HG03139 (cell line): Measurements from ENCODE around the gene GPR107.

ENCODE experiments used
- ATAC-seq: cut with Tn5 transposase; IDR thresholded peaks from one replicate; pipeline ENCODE4 v1.9.1; 2021; ENCODE audit not compliant: unreplicated experiment

Gene GPR107

DNA sequence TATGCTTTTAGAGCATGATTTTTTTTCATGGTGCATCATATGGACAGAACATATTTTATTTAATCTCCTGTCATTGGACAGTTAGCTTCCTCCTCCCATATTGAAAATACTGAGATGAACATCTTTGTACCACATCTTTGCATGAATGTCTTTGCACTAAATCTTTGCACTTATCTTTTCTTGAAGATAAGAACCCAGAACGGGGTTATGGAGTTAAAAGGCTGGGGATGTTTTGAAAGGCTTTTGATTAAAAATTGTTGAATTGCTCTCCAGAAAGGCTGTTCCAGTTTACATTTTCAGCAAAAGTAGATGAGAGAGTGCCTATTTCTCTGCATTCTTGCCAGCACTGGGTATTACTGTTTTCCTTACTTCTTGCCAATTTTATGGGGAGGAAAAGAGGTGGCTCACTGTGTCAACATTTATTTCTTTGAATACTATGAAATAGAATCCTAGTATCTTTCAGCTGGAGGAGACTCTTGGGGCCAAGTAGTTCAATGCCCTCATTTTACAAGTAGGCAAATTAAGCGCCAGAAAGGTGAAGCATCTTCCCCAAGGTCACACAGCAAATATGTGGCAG is 125.7 kb downstream of the GPR107 start:
- no peak for ATAC-seq

DNA sequence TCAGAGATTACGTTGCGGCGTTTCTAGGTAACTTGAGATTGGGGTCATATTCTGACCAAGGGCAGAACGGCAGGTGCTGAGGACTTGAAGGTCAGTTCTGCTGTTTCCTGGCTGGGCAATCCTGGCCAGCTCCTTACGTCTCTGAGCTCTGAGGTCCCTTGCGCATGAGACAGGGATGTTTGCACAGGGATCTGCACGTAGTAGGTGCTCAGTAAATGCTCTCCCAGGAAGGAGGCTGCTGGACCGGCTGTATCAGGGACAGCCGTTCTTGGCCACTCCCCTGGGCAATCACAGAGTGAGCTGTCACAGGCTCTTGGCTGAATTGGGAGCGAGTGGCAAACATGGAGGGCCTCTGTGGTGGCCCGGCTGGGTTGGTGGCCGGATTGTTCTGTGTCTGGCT is 126.8 kb downstream of the GPR107 start:
- ATAC-seq = no peak

DNA sequence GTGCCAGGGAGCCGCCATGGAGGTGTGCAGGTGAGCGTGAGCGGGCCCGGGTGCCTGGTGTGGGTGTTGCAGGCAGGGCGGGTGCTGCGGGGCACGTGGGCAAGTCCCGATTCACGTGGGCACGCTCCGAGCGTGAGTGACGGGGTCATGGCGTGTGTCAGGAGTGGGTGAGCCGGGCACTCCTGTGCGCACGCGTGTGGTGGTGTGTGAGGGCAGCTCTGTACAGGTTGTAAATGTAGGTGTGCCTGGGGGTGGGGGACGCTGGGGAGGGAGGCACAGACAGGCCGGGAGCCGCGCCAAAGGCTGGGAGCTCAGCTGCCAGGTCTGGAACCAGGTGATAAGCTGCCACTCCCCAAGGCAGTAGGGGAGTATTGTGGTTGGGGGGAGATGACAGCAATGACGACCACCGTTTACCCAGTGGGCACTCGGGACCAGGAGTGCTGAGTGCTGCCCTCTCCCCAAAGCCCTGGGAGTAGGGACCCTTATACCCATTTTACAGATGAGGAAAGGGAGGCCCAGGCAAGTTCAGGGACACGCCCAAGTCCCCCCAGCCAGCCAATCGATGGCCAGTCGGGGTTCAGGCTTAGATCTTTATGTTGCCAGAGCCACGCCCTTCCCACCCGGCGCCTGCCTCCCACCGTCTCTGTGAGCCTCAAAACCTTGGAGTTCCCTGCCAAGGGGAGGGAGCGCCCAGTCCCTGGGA is 128.1 kb downstream of the GPR107 start:
- no peak for ATAC-seq

DNA sequence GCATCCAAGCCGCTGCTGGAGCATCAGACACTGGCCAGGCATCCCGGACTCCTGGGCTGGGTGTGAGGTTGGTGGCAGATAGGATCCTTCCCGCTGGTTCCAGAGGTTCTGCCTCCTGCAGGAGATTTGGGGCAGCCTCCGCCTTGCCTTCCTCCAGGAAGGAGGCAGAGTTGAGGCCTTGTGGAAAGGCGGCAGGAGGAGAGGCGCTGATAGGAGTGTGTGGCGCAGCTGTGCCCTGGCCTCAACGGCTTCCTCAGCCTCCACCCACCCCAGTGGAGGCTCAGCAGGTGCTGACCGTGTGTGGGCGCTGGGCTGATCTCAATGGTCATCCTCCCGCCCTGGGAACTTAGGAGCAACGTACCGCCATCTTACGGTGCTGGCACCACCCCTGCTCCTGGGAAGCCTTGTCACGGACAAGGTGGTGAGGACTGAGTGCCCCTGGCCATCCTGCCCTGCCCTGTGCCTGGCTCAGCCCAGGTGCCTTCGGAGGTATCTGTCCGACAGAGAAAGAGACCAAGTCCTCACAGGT is 128.7 kb downstream of the GPR107 start:
- no peak for ATAC-seq

DNA sequence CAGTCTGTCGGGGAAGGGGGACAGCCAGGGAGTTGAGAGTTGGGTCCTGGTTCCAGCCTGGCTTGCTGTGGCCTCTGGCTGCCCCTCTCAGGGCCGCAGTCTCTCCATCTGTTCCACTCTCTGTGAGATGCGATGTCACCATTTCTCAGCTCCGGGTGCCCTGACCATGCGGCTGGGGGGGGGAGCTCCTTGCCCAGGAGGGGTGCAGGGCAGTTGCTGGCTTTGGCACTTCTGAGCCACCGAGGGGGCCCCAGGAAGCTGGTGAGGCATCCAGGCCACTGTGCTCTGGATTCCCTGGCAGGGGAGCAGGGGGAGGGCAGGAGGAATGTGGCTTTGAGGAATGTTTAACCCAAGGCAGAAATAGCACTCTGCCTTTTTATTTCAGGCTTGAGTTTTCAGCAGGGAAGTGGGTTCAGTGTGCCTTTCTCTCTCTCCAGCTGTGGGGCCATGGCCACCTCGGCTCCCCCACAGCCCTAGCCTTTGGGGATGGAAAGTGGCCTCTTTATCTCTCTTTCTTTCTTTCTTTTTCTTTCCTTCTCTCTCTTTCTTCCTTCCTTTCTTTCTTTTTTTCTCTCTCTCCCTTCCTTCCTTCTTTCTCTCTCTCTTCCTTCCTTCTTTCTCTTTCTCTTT is 129.5 kb downstream of the GPR107 start:
- no peak for ATAC-seq

DNA sequence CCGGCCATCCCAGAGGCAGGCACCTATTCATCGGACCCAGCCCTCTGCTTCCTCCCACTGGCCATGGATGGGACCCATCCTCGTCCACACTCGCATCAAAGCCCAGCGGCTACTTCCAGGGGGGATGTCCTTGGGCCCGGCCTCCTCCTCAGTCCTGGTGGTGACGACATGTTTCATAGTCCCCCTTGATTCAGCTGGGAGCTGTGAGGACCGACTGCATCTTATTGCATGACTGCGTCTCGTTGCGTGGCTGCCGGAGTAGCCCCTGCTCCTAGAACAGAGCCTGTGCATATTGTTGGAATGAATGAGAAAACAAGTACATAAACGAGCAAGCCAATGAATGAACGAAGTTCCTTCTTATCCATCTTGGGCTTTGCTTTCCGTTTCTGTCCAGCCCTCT is 131.3 kb downstream of the GPR107 start:
- ATAC-seq = no peak

DNA sequence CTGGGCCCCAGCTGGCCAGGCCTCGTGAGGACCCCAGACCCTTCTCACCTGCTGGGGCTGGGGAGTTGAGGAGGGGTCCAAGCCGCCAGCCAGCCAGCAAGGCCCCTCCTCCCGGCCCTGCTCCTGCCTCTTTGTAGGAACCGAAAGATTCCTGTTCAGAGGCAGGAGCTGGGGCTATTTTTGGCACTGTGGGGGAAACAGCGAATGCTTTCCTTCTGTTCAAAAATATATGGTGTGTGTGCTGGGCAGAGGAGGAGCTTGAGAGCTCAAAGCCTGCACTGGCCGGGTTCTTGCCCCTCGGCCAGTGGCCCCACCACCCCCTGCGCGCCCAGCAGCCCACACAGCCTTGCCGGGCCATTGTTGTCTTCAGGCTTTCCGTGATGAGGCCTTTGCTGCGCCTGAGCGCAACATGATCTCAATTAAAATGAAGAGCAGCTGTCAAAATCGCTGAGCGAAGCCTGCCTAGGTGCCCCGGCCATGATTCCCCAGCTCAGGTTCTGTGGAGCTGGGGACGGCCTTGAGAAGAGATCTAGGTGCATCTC is 131.9 kb downstream of the GPR107 start:
- ATAC-seq = no peak

DNA sequence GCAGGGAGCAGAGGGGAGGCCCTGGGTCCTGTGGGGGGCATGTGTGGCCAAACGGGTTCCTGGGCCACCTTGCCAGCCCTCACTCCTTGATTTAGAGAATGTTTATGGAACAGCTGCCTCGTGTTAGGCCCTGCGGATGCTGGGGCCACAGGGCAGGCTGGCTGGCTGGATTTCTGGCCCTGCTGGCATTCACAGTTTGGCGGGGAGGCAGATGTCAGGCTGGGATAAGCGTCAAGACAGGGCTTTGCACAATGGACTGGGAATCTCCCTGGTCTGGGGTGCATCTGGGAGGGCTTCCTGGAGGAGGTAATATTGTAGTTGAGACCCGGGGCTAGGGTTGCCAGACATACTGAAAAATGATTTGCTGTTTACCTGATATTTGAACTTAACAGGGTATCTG is 132.3 kb downstream of the GPR107 start:
- ATAC-seq = no peak

DNA sequence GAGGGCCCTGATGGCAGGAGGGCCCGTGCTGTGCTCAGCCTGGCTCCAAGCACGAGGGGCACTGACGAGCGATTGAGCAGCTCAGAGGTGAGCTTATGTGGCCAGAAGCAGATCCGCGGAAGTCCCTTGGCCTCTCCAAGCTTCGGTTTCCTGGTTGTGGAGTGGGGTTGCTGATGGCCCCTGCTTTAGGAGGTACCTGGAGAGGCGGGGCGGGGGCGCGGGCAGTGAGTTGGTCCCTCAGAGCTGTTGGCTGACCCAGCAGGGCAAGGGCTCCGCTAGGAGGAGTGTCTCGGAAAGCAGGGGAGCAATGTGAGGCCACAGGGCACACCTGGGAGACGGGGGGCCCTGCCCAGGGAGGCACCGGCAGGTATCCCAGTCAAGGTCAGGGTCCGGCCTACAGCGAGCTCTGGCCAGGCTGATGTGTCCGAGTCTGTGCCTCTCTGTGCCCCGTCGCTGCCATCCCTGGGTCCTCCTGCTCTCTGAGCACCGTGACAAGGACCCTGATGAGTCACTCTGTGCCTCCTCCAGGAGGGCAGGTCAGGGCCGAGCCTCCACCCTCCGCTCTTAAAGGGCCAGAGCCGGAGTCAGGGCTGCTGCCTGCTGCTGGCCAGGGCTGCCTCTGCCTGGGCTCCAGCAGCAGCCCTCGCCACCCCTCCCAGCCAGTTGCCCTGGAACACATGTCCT is 133.3 kb downstream of the GPR107 start:
- ATAC-seq = no peak

DNA sequence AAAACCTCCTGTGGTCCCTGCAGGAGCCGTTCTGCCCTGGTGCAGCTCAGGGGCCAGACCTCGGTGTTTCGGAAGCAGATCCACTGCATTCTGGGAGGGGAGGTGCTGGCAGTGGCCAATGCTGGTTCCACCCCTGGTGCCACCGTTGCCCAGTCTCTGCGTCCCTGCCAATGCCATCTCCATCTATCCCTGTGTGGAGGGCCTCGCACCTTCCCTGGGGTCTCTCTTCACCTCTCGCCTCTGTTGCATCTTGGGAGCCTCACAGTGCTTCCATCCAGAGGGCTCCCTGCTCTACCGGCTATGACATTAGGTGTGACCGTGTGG is 133.8 kb downstream of the GPR107 start:
- ATAC-seq = no peak

DNA sequence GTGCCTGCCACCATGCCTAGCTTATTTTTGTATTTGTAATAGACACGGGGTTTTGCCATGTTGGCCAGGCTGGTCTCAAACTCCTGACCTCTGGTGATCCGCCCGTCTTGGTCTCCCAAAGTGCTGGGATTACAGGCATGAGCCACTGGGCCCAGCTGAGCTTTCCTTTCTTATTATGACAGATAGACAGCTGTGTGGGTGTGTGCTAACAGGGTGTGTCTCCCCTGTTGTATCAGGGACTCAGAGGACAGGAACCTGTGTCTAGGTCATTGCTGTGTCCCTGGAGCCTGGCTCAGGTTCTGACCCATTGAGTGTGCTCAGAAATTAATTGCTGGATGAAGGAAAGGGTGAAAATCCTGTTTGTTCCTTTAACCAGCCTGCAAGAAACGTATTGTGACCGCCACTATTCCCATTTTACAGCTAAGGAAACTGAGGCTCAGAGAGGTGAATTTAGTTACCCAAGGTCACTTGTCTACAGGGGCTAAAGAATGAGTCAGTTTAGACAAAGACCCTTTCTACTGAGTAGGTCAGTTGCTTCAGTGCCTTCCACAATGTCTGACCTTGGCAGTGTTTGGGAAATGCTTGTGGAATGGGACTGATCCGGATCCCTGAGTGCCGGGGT is 135.3 kb downstream of the GPR107 start:
- no peak for ATAC-seq
